ENCODE data around the gene CCL17.

CCL17 gene

DNA sequence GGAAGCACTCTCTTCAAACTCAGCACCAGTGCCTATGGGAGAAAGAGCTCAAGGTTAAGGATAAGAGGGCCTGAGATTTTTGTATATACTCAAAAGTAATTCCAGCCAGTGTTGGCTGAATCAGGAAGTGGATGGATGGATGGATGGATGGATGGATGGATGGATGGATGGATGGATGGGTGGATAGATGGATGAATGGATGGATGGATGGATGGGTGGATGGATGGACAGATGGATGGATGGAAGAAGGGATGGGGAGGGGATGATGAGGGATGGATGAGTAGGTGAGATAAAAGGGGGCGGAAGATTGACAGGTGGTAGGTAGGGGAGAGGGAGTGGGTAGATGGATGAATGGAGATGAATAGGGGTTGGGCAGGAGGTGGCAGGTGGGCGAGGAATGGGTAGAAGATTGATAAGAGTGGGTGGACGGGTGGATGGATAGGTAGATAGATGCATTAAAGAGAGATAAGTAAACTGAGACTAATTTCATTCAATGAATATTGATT lies 28.2 kb upstream of the CCL17 start (continued):
- TF ChIP-seq, protein P1, sequence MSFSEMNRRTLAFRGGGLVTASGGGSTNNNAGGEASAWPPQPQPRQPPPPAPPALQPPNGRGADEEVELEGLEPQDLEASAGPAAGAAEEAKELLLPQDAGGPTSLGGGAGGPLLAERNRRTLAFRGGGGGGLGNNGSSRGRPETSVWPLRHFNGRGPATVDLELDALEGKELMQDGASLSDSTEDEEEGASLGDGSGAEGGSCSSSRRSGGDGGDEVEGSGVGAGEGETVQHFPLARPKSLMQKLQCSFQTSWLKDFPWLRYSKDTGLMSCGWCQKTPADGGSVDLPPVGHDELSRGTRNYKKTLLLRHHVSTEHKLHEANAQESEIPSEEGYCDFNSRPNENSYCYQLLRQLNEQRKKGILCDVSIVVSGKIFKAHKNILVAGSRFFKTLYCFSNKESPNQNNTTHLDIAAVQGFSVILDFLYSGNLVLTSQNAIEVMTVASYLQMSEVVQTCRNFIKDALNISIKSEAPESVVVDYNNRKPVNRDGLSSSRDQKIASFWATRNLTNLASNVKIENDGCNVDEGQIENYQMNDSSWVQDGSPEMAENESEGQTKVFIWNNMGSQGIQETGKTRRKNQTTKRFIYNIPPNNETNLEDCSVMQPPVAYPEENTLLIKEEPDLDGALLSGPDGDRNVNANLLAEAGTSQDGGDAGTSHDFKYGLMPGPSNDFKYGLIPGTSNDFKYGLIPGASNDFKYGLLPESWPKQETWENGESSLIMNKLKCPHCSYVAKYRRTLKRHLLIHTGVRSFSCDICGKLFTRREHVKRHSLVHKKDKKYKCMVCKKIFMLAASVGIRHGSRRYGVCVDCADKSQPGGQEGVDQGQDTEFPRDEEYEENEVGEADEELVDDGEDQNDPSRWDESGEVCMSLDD (tag by site-specific recombination; IDR thresholded peaks at IDR 0.05), result no peak
- no peak for TF ChIP-seq ZNF175 (tag by site-specific recombination; IDR thresholded peaks at IDR 0.05)
- TF ChIP-seq ZNF211 (tag by site-specific recombination; IDR thresholded peaks at IDR 0.05; ENCODE audit: low read depth), result no peak

DNA sequence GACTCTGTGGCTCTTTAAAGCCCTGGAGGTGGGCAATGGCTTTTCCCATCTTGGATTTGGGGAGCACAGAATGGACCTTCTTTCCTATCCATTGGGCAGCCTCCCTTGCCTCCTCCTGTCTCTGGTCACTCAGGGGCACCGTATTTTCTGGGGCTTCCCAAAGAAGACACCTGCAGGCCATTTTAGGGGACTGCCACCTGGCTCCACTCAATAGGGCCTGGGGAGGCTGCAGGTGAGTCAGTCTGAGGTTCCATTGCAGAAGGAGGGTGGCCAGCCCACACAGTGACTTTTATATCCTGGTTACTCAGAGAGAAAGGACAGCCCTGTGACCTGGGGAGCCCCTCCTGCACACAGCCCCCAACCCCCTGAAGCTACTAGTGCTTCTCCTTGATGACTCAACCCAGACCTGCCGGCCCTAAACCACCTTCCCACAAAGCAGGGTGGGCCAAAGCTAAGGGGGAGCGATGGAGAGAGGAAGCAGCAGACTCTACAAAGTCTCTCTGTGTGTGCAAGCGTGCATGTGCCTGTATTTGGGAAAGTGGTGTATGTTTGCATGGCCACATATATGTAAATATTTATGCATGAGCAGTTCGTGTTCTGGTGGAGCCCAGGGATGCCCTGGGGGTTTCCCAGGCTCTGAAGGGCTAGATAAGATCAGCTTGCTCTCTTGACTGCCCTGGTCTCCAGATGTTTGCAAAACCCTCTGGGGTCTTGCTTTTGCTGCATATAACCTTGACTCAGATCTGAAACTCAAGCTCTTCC lies 27.3 kb upstream of the CCL17 start:
- ChIA-PET CTCF (interaction anchor here (0.6 to 1.5 kb wide), 5 partner anchors 36 to 198 kb away, joined by 3 to 6 read pairs (median 4); no protein-coding TSS in a partner anchor), POLR2A (no interaction called here)
- Histone ChIP-seq H3K27ac (ENCODE audit: extremely low read depth, low read depth, low read length) (no peak overlapping the region), H3K9me3 (ENCODE audit: control insufficient read depth, insufficient read depth, low read depth, low read length) (no peaks in the 10 kb centered on the region), H3K36me3 (ENCODE audit: control insufficient read depth in 2 of 2, insufficient read depth in 1 of 2, low read length in 2 of 2) (no peaks in the 10 kb centered on the region), H3K4me3 (ENCODE audit: low read depth, low read length) (no peak overlapping the region), H3K4me1 (ENCODE audit: control insufficient read depth, insufficient read depth, low read length) (peaks cover 13% of the 10 kb centered on the region)
- TF ChIP-seq SALL2 (tag by site-specific recombination; IDR thresholded peaks at IDR 0.05; ENCODE audit: borderline replicate concordance) (no peak), ZNF157 (tag by site-specific recombination; IDR thresholded peaks at IDR 0.05) (no peak), ZNF391 (tag by site-specific recombination; IDR thresholded peaks at IDR 0.05; ENCODE audit: borderline replicate concordance, low read depth) (no peak), ZNF138 (tag by site-specific recombination; IDR thresholded peaks at IDR 0.05; ENCODE audit: borderline replicate concordance) (no peak), MZF1 (tag by site-specific recombination; IDR thresholded peaks at IDR 0.05; ENCODE audit: borderline replicate concordance) (no peak), ZNF266 (tag by site-specific recombination; IDR thresholded peaks at IDR 0.05; ENCODE audit: low read depth) (no peak), FEZF1 (tag by site-specific recombination; IDR thresholded peaks at IDR 0.05) (peak; percentile 37; the same call in 1 of the 2 replicates), BCL11B (tag by site-specific recombination; IDR thresholded peaks at IDR 0.05; ENCODE audit: low read depth) (no peak), ZNF114 (tag by site-specific recombination; IDR thresholded peaks at IDR 0.05) (no peak)
- TF ChIP-seq, protein P2, sequence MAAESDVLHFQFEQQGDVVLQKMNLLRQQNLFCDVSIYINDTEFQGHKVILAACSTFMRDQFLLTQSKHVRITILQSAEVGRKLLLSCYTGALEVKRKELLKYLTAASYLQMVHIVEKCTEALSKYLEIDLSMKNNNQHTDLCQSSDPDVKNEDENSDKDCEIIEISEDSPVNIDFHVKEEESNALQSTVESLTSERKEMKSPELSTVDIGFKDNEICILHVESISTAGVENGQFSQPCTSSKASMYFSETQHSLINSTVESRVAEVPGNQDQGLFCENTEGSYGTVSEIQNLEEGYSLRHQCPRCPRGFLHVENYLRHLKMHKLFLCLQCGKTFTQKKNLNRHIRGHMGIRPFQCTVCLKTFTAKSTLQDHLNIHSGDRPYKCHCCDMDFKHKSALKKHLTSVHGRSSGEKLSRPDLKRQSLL (tag by site-specific recombination; IDR thresholded peaks at IDR 0.05), result no peak
- TF ChIP-seq, protein P3, sequence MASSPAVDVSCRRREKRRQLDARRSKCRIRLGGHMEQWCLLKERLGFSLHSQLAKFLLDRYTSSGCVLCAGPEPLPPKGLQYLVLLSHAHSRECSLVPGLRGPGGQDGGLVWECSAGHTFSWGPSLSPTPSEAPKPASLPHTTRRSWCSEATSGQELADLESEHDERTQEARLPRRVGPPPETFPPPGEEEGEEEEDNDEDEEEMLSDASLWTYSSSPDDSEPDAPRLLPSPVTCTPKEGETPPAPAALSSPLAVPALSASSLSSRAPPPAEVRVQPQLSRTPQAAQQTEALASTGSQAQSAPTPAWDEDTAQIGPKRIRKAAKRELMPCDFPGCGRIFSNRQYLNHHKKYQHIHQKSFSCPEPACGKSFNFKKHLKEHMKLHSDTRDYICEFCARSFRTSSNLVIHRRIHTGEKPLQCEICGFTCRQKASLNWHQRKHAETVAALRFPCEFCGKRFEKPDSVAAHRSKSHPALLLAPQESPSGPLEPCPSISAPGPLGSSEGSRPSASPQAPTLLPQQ (tag by site-specific recombination; IDR thresholded peaks at IDR 0.05), result no peak
- TF ChIP-seq, protein P4, sequence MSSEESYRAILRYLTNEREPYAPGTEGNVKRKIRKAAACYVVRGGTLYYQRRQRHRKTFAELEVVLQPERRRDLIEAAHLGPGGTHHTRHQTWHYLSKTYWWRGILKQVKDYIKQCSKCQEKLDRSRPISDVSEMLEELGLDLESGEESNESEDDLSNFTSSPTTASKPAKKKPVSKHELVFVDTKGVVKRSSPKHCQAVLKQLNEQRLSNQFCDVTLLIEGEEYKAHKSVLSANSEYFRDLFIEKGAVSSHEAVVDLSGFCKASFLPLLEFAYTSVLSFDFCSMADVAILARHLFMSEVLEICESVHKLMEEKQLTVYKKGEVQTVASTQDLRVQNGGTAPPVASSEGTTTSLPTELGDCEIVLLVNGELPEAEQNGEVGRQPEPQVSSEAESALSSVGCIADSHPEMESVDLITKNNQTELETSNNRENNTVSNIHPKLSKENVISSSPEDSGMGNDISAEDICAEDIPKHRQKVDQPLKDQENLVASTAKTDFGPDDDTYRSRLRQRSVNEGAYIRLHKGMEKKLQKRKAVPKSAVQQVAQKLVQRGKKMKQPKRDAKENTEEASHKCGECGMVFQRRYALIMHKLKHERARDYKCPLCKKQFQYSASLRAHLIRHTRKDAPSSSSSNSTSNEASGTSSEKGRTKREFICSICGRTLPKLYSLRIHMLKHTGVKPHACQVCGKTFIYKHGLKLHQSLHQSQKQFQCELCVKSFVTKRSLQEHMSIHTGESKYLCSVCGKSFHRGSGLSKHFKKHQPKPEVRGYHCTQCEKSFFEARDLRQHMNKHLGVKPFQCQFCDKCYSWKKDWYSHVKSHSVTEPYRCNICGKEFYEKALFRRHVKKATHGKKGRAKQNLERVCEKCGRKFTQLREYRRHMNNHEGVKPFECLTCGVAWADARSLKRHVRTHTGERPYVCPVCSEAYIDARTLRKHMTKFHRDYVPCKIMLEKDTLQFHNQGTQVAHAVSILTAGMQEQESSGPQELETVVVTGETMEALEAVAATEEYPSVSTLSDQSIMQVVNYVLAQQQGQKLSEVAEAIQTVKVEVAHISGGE (tag by site-specific recombination; conservative IDR thresholded peaks at IDR 0.05; ENCODE audit: low read depth), result no peak
- TF ChIP-seq, protein P5, sequence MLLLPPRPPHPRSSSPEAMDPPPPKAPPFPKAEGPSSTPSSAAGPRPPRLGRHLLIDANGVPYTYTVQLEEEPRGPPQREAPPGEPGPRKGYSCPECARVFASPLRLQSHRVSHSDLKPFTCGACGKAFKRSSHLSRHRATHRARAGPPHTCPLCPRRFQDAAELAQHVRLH (tag by site-specific recombination; IDR thresholded peaks at IDR 0.05), result no peak
- TF ChIP-seq, protein P6, sequence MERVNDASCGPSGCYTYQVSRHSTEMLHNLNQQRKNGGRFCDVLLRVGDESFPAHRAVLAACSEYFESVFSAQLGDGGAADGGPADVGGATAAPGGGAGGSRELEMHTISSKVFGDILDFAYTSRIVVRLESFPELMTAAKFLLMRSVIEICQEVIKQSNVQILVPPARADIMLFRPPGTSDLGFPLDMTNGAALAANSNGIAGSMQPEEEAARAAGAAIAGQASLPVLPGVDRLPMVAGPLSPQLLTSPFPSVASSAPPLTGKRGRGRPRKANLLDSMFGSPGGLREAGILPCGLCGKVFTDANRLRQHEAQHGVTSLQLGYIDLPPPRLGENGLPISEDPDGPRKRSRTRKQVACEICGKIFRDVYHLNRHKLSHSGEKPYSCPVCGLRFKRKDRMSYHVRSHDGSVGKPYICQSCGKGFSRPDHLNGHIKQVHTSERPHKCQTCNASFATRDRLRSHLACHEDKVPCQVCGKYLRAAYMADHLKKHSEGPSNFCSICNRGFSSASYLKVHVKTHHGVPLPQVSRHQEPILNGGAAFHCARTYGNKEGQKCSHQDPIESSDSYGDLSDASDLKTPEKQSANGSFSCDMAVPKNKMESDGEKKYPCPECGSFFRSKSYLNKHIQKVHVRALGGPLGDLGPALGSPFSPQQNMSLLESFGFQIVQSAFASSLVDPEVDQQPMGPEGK (tag by site-specific recombination; IDR thresholded peaks at IDR 0.05), result peak; percentile 15; the same call in 1 of the 2 replicates
- TF ChIP-seq, protein P7, sequence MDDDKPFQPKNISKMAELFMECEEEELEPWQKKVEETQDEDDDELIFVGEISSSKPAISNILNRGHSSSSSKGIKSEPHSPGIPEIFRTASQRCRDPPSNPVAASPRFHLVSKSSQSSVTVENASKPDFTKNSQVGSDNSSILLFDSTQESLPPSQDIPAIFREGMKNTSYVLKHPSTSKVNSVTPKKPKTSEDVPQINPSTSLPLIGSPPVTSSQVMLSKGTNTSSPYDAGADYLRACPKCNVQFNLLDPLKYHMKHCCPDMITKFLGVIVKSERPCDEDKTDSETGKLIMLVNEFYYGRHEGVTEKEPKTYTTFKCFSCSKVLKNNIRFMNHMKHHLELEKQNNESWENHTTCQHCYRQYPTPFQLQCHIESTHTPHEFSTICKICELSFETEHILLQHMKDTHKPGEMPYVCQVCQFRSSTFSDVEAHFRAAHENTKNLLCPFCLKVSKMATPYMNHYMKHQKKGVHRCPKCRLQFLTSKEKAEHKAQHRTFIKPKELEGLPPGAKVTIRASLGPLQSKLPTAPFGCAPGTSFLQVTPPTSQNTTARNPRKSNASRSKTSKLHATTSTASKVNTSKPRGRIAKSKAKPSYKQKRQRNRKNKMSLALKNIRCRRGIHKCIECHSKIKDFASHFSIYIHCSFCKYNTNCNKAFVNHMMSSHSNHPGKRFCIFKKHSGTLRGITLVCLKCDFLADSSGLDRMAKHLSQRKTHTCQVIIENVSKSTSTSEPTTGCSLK (tag by site-specific recombination; IDR thresholded peaks at IDR 0.05), result no peak
- TF ChIP-seq, protein P8, sequence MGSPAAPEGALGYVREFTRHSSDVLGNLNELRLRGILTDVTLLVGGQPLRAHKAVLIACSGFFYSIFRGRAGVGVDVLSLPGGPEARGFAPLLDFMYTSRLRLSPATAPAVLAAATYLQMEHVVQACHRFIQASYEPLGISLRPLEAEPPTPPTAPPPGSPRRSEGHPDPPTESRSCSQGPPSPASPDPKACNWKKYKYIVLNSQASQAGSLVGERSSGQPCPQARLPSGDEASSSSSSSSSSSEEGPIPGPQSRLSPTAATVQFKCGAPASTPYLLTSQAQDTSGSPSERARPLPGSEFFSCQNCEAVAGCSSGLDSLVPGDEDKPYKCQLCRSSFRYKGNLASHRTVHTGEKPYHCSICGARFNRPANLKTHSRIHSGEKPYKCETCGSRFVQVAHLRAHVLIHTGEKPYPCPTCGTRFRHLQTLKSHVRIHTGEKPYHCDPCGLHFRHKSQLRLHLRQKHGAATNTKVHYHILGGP (tag by site-specific recombination; IDR thresholded peaks at IDR 0.05), result no peak
